Ishikawa (cell line): Measurements from ENCODE around the gene PRKN.

ENCODE experiments used
- CEBPB ChIP-seq: IDR thresholded peaks from 2 replicates; pipeline ENCODE4 v1.6.1; 2012
- CREB1 ChIP-seq: IDR thresholded peaks from 2 replicates; pipeline ENCODE4 v1.6.1; 2012; ENCODE audit warnings: low read depth
- EGR1 ChIP-seq: IDR thresholded peaks from 2 replicates; pipeline ENCODE4 v1.6.1; 2012
- EP300 ChIP-seq: IDR thresholded peaks from 2 replicates; pipeline ENCODE4 v1.6.1; 2012; ENCODE audit warnings: borderline replicate concordance
- FOXM1 ChIP-seq: IDR thresholded peaks from 2 replicates; pipeline ENCODE4 v1.6.1; 2012; ENCODE audit warnings: low read depth, borderline replicate concordance
- NFIC ChIP-seq: IDR thresholded peaks from 2 replicates; pipeline ENCODE4 v1.6.1; 2012
- RAD21 ChIP-seq: IDR thresholded peaks from 2 replicates; pipeline ENCODE4 v1.6.1; 2012; ENCODE audit warnings: low read depth
- TAF1 ChIP-seq: IDR thresholded peaks from 2 replicates; pipeline ENCODE4 v1.6.1; 2012; ENCODE audit warnings: low read depth, mild to moderate bottlenecking
- TCF12 ChIP-seq: IDR thresholded peaks from 2 replicates; pipeline ENCODE4 v1.6.1; 2012; ENCODE audit warnings: low read depth
- TEAD4 ChIP-seq: IDR thresholded peaks from 2 replicates; pipeline ENCODE4 v1.6.1; 2012
- YY1 ChIP-seq: IDR thresholded peaks from 2 replicates; pipeline ENCODE4 v1.6.1; 2012; ENCODE audit warnings: low read depth
- ZBTB7A ChIP-seq: IDR thresholded peaks from 2 replicates; pipeline ENCODE4 v1.6.1; 2012; ENCODE audit warnings: low read depth
- TF ChIP-seq, protein P1 (sequence below): IDR thresholded peaks from 2 replicates; pipeline ENCODE4 v1.6.1; 2012
- TF ChIP-seq, protein P2 (sequence below): IDR thresholded peaks from 2 replicates; pipeline ENCODE4 v1.6.1; 2012
- TF ChIP-seq, protein P3 (sequence below): IDR thresholded peaks from 2 replicates; pipeline ENCODE4 v1.6.1; 2012; ENCODE audit warnings: low read depth, mild to moderate bottlenecking

PRKN gene

DNA sequence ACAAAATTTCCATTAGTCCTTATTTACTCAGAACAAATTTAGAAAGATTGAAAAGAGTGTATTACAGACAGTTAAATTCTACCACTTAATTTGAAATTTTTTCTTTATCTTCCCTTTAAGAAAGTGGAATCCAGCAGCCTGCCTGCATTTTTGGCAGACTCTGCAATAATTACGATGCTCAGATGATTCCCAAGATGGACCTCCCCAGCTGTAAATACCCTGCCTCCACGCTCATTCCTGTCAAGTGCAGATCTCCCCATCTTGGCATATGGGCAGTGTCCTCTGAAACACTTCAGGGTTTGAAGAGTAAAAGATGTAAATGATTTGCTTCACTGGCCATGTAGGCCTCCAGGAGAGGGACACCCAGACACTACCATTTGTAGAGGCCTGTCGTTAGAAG lies 471.2 kb downstream of the PRKN start:
- TF ChIP-seq EP300 (no peak), EGR1 (no peak), YY1 (no peak), RAD21 (no peak), CREB1 (no peak), FOXM1 (no peak), NFIC (no peak), ZBTB7A (no peak), TEAD4 (no peak), CEBPB (no peak), TCF12 (no peak)
- TF ChIP-seq, protein P1, sequence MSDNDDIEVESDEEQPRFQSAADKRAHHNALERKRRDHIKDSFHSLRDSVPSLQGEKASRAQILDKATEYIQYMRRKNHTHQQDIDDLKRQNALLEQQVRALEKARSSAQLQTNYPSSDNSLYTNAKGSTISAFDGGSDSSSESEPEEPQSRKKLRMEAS = no peak
- TF ChIP-seq, protein P2, sequence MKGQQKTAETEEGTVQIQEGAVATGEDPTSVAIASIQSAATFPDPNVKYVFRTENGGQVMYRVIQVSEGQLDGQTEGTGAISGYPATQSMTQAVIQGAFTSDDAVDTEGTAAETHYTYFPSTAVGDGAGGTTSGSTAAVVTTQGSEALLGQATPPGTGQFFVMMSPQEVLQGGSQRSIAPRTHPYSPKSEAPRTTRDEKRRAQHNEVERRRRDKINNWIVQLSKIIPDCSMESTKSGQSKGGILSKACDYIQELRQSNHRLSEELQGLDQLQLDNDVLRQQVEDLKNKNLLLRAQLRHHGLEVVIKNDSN = no peak

DNA sequence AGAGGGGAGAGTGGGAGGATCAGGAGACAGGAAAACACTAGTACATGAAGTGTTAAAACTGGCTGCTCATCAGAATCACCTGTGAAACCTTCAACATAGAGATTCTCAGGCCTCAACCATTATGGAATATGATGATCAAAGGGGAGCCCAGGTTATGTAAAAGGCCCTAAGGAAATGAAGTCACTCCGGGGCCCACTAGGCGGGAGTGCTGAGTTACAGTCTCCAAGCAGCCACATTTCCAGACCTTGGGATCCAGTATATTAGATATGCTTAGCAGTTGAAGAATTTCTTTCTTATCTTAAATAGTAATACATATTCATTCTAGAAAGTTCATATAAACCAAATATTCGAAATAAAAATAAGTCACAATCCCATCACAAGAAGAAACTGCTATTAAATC lies 476.3 kb downstream of the PRKN start:
- TF ChIP-seq RAD21 (peak; percentile 15; the same call in 1 of the 2 replicates), CEBPB (no peak)

DNA sequence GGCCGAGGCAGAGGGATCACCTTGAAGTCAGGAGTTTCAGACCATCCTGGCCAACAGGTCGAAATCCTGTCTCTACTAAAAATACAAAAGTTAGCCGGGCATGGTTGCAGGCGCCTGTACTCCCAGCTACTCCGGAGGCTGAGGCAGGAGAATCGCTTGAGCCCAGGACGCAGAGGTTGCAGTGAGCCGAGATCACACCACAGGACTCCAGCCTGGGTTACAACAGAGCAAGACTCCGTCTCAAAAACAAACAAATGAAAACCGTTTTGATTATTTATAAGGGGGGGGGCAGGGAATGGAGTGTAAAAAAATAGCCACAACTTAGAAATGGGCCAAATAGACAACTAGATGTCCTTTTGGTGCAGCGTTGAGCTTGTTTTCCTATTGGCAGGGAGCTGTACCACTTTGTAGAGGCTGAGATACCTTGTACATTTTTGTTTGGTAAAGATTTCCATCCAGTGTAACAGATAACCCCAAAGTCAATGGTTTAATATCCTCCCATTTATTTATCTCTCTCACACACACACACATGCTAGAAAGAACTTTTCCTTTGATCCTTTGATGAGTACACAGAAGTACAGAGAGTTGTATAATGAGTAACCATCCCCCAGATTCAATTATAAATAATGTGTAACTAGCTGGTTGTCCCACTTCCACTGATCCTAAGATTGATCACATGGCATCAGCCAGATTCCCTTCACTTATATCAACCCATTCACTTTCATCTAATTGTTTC lies 477.5 kb downstream of the PRKN start:
- TF ChIP-seq, protein P3, sequence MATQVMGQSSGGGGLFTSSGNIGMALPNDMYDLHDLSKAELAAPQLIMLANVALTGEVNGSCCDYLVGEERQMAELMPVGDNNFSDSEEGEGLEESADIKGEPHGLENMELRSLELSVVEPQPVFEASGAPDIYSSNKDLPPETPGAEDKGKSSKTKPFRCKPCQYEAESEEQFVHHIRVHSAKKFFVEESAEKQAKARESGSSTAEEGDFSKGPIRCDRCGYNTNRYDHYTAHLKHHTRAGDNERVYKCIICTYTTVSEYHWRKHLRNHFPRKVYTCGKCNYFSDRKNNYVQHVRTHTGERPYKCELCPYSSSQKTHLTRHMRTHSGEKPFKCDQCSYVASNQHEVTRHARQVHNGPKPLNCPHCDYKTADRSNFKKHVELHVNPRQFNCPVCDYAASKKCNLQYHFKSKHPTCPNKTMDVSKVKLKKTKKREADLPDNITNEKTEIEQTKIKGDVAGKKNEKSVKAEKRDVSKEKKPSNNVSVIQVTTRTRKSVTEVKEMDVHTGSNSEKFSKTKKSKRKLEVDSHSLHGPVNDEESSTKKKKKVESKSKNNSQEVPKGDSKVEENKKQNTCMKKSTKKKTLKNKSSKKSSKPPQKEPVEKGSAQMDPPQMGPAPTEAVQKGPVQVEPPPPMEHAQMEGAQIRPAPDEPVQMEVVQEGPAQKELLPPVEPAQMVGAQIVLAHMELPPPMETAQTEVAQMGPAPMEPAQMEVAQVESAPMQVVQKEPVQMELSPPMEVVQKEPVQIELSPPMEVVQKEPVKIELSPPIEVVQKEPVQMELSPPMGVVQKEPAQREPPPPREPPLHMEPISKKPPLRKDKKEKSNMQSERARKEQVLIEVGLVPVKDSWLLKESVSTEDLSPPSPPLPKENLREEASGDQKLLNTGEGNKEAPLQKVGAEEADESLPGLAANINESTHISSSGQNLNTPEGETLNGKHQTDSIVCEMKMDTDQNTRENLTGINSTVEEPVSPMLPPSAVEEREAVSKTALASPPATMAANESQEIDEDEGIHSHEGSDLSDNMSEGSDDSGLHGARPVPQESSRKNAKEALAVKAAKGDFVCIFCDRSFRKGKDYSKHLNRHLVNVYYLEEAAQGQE = no peak
- TF ChIP-seq, protein P1 = no peak
- TF ChIP-seq YY1 = no peak

DNA sequence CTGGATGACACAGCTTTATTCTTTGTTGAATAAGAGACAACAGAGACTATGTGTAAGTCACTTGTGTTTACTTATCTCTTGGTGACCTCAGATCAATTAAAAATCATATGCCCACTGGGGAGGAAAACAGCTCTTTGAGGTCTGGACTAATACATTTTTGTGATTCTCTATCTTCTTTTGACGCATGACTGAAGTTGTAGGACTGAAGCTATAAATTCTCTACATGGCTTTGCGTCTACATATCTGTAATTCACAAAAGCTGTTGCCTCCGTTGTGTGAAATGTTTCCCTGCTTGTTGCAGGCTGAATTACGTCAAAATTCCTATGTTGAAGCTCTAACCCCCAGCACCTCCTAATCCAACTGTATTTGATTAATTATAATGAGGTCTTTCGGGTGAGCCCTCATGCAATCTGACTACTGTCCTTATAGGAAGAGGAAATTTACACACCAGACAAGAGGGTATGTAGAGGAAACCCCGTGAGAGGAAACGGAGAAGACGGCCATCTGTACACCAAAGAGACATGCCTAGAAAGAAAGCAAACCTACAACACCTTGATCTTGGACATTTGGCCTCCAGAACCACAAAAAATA lies 481.6 kb downstream of the PRKN start:
- TF ChIP-seq RAD21 (no peak), TCF12 (no peak), EP300 (no peak), NFIC (no peak), ZBTB7A (no peak), CREB1 (no peak), FOXM1 (no peak), EGR1 (no peak), CEBPB (no peak), TAF1 (no peak), TEAD4 (no peak), YY1 (no peak)
- TF ChIP-seq, protein P2 = no peak
- TF ChIP-seq, protein P1 = no peak
- TF ChIP-seq, protein P3 = no peak

DNA sequence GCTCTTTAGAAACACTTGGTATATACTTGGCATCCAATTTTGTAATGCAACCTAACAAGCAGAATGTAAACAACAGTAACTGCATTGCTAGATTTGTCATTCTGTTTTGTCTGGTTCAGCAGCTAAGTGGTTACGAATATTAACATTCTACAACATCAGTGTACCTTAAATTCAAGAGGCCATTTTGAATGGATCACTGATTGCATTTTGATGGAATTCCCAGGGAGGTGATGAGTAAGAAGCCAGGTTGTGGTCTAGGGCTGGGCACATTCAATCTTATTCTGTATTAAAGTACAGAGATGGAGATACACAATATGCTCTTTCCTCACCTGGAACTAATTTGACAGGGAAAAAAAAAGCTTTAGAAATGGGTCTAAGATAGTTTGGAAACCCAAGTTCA lies 483.5 kb downstream of the PRKN start:
- TF ChIP-seq TEAD4 (no peak), RAD21 (no peak), TAF1 (no peak), CREB1 (no peak), FOXM1 (no peak), EP300 (no peak)

DNA sequence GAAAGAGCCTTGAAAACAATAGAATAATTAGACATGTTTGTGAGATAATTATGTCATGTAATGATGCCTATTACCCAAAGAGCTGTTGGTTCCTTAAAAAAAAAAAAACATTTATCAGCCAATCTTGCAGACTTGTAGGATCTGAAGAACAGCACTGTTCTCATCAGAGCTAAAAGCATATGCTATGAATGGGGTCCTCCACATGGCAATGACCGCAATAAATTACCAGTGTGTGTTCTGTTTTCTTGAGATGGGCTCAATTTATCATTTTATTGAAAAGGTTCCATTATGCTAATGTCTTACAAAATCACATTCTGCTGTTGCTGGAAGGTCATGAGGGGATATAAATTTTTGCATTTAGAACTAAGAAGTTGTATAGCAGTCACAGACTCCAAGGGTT lies 484.7 kb downstream of the PRKN start:
- TF ChIP-seq FOXM1 = no peak
- no peak for TF ChIP-seq RAD21
- TF ChIP-seq YY1 = no peak
- no peak for TF ChIP-seq EGR1
- TF ChIP-seq CEBPB = no peak
- TF ChIP-seq, protein P2 = no peak
- no peak for TF ChIP-seq TEAD4
- TF ChIP-seq NFIC = no peak
